ENCODE results near the gene SMIM14. TPM values are rescaled to one million over a fixed set of nuclear protein-coding genes. Genes with fewer than 3 reads are reported as not detected.

The SMIM14 gene
- polyA plus RNA-seq, 3 donors, result 13.6 to 152 (median 140) TPM

- TF ChIP-seq CTCF (IDR thresholded peaks at IDR 0.05), result no peak
- no peak overlapping the region for H3K27ac Mint-ChIP-seq
- Histone ChIP-seq H3K4me1 (ENCODE audit: control insufficient read depth in 1 of 2, insufficient read depth in 2 of 2, low read length in 2 of 2) (no peaks in the 10 kb centered on the region), H3K9me3 (replicated peaks in 1 of 2; ENCODE audit: control insufficient read depth in 1 of 2, insufficient read depth in 1 of 2, low read length in 2 of 2) (peaks cover 4 to 9% of the 10 kb centered on the region in 2 donors), H3K36me3 (replicated peaks in 1 of 2; ENCODE audit: control insufficient read depth in 1 of 2, insufficient read depth in 2 of 2, low read length in 2 of 2) (peaks cover 13 to 51% of the 10 kb centered on the region in 2 donors), H3K9ac (ENCODE audit: insufficient read depth, low read length, poor library complexity, severe bottlenecking) (no peak overlapping the region), H3K27me3 (ENCODE audit: control insufficient read depth in 2 of 2, insufficient read depth in 2 of 2, low read length in 2 of 2) (no peaks in the 10 kb centered on the region), H4K20me1 (ENCODE audit: insufficient read depth, low read length) (no peaks in the 10 kb centered on the region), H3K79me2 (ENCODE audit: insufficient read depth, low read length) (no peaks in the 10 kb centered on the region), H2AFZ (ENCODE audit: insufficient read depth, low read depth, low read length, poor library complexity, severe bottlenecking) (no peak overlapping the region), H3K4me2 (replicated peaks; ENCODE audit: extremely low read depth, low read length, poor library complexity, severe bottlenecking) (no peak overlapping the region), H3K4me3 (replicated peaks in 1 of 3; ENCODE audit: low read depth in 2 of 3, low read length in 3 of 3) (no peak overlapping the region), H3K27ac (ENCODE audit: low read depth in 1 of 2, low read length in 2 of 2) (no peak overlapping the region)
- 100% methylated on average over 1 of the region's 4 CpGs for WGBS (ENCODE audit: insufficient coverage)
- peaks cover 3 to 15% (median 6%) of the 10 kb centered on the region in 7 donors for H3K9me3 Mint-ChIP-seq
- H3K4me1 Mint-ChIP-seq, result no peaks in the 10 kb centered on the region
- intact Hi-C loops (cut with micrococcal nuclease), result no loop called here
- no peak overlapping the region for H3K4me3 Mint-ChIP-seq
- peaks cover 28 to 50% of the 10 kb centered on the region in 2 donors for H3K36me3 Mint-ChIP-seq
- no peak for DNase-seq
- no peaks in the 10 kb centered on the region for H3K27me3 Mint-ChIP-seq (ENCODE audit: low read depth in 3 of 3)
Observed at GRCh38 chr4:39569209-39569608, 69.5 kb downstream of the SMIM14 start.

- no peak for DNase-seq
- Mint-ChIP-seq H3K27ac (no peak overlapping the region), H3K36me3 (peaks cover 29 to 51% of the 10 kb centered on the region in 2 donors)
Observed at GRCh38 chr4:39568805-39569204, 69.9 kb downstream of the SMIM14 start.

More at GRCh38 chr4:39568805-39569204, 69.9 kb downstream of the SMIM14 start:
- intact Hi-C loops (cut with micrococcal nuclease), result no loop called here
- H3K4me1 Mint-ChIP-seq, result no peaks in the 10 kb centered on the region
- no peak overlapping the region for H3K4me3 Mint-ChIP-seq
- H3K9me3 ChIP-seq (replicated peaks in 1 of 2; ENCODE audit: control insufficient read depth in 1 of 2, insufficient read depth in 1 of 2, low read length in 2 of 2), result peaks cover 4 to 9% of the 10 kb centered on the region in 2 donors
- no peak overlapping the region for H2AFZ ChIP-seq (ENCODE audit: insufficient read depth, low read depth, low read length, poor library complexity, severe bottlenecking)
- peaks cover 3 to 15% (median 6%) of the 10 kb centered on the region in 7 donors for H3K9me3 Mint-ChIP-seq
- TF ChIP-seq CTCF (IDR thresholded peaks at IDR 0.05), result no peak
- H3K27me3 Mint-ChIP-seq (ENCODE audit: low read depth in 3 of 3), result no peaks in the 10 kb centered on the region
- H3K4me1 ChIP-seq (ENCODE audit: control insufficient read depth in 1 of 2, insufficient read depth in 2 of 2, low read length in 2 of 2), result no peaks in the 10 kb centered on the region
- no peak overlapping the region for H3K9ac ChIP-seq (ENCODE audit: insufficient read depth, low read length, poor library complexity, severe bottlenecking)
- no CpG with 5 or more reads among the region's 3 CpGs for WGBS (ENCODE audit: insufficient coverage)
- no peaks in the 10 kb centered on the region for H4K20me1 ChIP-seq (ENCODE audit: insufficient read depth, low read length)
- no peak overlapping the region for H3K4me3 ChIP-seq (replicated peaks in 1 of 3; ENCODE audit: low read depth in 2 of 3, low read length in 3 of 3)
- peaks cover 13 to 53% of the 10 kb centered on the region in 2 donors for H3K36me3 ChIP-seq (replicated peaks in 1 of 2; ENCODE audit: control insufficient read depth in 1 of 2, insufficient read depth in 2 of 2, low read length in 2 of 2)
- H3K27ac ChIP-seq (ENCODE audit: low read depth in 1 of 2, low read length in 2 of 2), result no peak overlapping the region
- no peak overlapping the region for H3K4me2 ChIP-seq (replicated peaks; ENCODE audit: extremely low read depth, low read length, poor library complexity, severe bottlenecking)
- no peaks in the 10 kb centered on the region for H3K79me2 ChIP-seq (ENCODE audit: insufficient read depth, low read length)
- H3K27me3 ChIP-seq (ENCODE audit: control insufficient read depth in 2 of 2, insufficient read depth in 2 of 2, low read length in 2 of 2), result no peaks in the 10 kb centered on the region
